ENCODE measurements around the gene RETREG1.
A peak's percentile ranks its signal among the peaks of the same experiment; 100 is the strongest.

Gene RETREG1

GRCh38 chr5:16617274-16617968 is 624 bp upstream of the RETREG1 start (continued):
- TF ChIP-seq ZNF398 (tag by site-specific recombination; IDR thresholded peaks at IDR 0.05) (peak; percentile 92), ZNF239 (tag by site-specific recombination; IDR thresholded peaks at IDR 0.05) (no peak), ZNF26 (tag by site-specific recombination; IDR thresholded peaks at IDR 0.05) (no peak), ZFP69B (tag by site-specific recombination; IDR thresholded peaks at IDR 0.05) (no peak), ZNF155 (tag by site-specific recombination; IDR thresholded peaks at IDR 0.05) (no peak), ZNF274 (IDR thresholded peaks at IDR 0.05; ENCODE audit: low read length) (no peak), ZNF274 (tag by site-specific recombination; IDR thresholded peaks at IDR 0.05; ENCODE audit: borderline replicate concordance) (no peak), PBX3 (CRISPR knock-in tag; IDR thresholded peaks at IDR 0.05) (no peak), ZNF302 (tag by site-specific recombination; IDR thresholded peaks at IDR 0.05; ENCODE audit: low read depth) (no peak), SALL2 (tag by site-specific recombination; IDR thresholded peaks at IDR 0.05; ENCODE audit: borderline replicate concordance) (no peak), ZNF202 (tag by site-specific recombination; IDR thresholded peaks at IDR 0.05; ENCODE audit: borderline replicate concordance) (0 out of 2 replicates have a peak, but pooled peaks have one; percentile 69), HOXA7 (CRISPR knock-in tag; IDR thresholded peaks at IDR 0.05; ENCODE audit: borderline replicate concordance) (no peak), ZNF473 (tag by site-specific recombination; IDR thresholded peaks at IDR 0.05) (no peak), ZBTB48 (tag by site-specific recombination; IDR thresholded peaks at IDR 0.05) (no peak), ZNF629 (tag by site-specific recombination; IDR thresholded peaks at IDR 0.05) (no peak), ZBTB44 (tag by site-specific recombination; IDR thresholded peaks at IDR 0.05) (no peak), ZNF2 (tag by site-specific recombination; IDR thresholded peaks at IDR 0.05) (no peak), ZNF37A (tag by site-specific recombination; IDR thresholded peaks at IDR 0.05) (no peak), PRDM4 (tag by site-specific recombination; IDR thresholded peaks at IDR 0.05) (no peak)
